GM23248 (cell line): ENCODE results near the gene TMEM143. TPM values are rescaled to one million over a fixed set of nuclear protein-coding genes. Genes with fewer than 3 reads are reported as not detected.

ENCODE experiments used
- DNase-seq: peaks from one replicate; pipeline ENCODE4 v3.0.0-alpha.2; 2015
- H2AFZ ChIP-seq: fragments of 200-600 bp; sonication (generic); 2 replicates; pipeline ENCODE4 v1.6.1; 2016; ENCODE audit warnings: antibody characterized with exemption
- H3F3A ChIP-seq: fragments of 200-600 bp; sonication (generic); 2 replicates; pipeline ENCODE4 v1.6.1; 2016; ENCODE audit warnings: mild to moderate bottlenecking, antibody characterized with exemption, mixed run types; ENCODE audit not compliant: insufficient read depth
- H3K27ac ChIP-seq: fragments of 200-600 bp; sonication (generic); 2 replicates; pipeline ENCODE4 v1.5.1; 2016; ENCODE audit warnings: mild to moderate bottlenecking
- H3K27me3 ChIP-seq: fragments of 200-600 bp; sonication (generic); replicated peaks from 2 replicates; pipeline ENCODE4 v1.6.1; 2016; ENCODE audit warnings: mild to moderate bottlenecking; ENCODE audit not compliant: insufficient read depth
- H3K36me3 ChIP-seq: fragments of 200-600 bp; sonication (generic); 2 replicates; pipeline ENCODE4 v1.6.1; 2016; ENCODE audit warnings: low read depth, mild to moderate bottlenecking
- H3K4me1 ChIP-seq: fragments of 200-600 bp; sonication (generic); 2 replicates; pipeline ENCODE4 v1.6.1; 2016; ENCODE audit warnings: mild to moderate bottlenecking; ENCODE audit not compliant: insufficient read depth
- H3K4me2 ChIP-seq: fragments of 200-600 bp; sonication (generic); one replicate; pipeline ENCODE4 v1.6.1; 2016; ENCODE audit warnings: mild to moderate bottlenecking; ENCODE audit not compliant: unreplicated experiment
- H3K4me3 ChIP-seq: fragments of 200-600 bp; sonication (generic); 2 replicates; pipeline ENCODE4 v1.5.1; 2016; ENCODE audit warnings: mild to moderate bottlenecking
- H3K79me2 ChIP-seq: fragments of 200-600 bp; sonication (generic); 2 replicates; pipeline ENCODE4 v1.6.1; 2016; ENCODE audit warnings: mild to moderate bottlenecking; ENCODE audit not compliant: insufficient read depth
- H3K9ac ChIP-seq: fragments of 200-600 bp; sonication (generic); 2 replicates; pipeline ENCODE4 v1.6.1; 2016; ENCODE audit warnings: mild to moderate bottlenecking
- H3K9me2 ChIP-seq: fragments of 200-600 bp; sonication (generic); 2 replicates; pipeline ENCODE4 v1.6.1; 2016; ENCODE audit warnings: mixed run types, mild to moderate bottlenecking, moderate library complexity; ENCODE audit not compliant: insufficient read depth
- H3K9me3 ChIP-seq: fragments of 200-600 bp; sonication (generic); one replicate; pipeline ENCODE4 v1.6.1; 2017; ENCODE audit warnings: low read depth
- H4K20me1 ChIP-seq: fragments of 200-600 bp; sonication (generic); 2 replicates; pipeline ENCODE4 v1.6.0; 2016; ENCODE audit not compliant: insufficient read depth
- EZH2 ChIP-seq: fragments of 200-600 bp; sonication (generic); IDR thresholded peaks from 2 replicates; pipeline ENCODE4 v1.6.1; 2018; ENCODE audit warnings: antibody characterized with exemption, mild to moderate bottlenecking; ENCODE audit not compliant: insufficient read depth, poor library complexity, severe bottlenecking
- EZH2phosphoT487 ChIP-seq: fragments of 200-600 bp; sonication (generic); IDR thresholded peaks from 2 replicates; pipeline ENCODE4 v1.6.1; 2018; ENCODE audit warnings: antibody characterized with exemption, moderate library complexity, mild to moderate bottlenecking, low read depth; ENCODE audit not compliant: insufficient read depth
- WGBS, 2 experiments: methylation state at CpG; one replicate each; pipeline ENCODE4 v1.1.6; 2015 to 2017; ENCODE audit warnings: low lambda C conversion rate in 2 of 2, low coverage in 1 of 2; ENCODE audit errors: missing lambda C conversion rate in 2 of 2; 5-methylcytosine and 5-hydroxymethylcytosine counted together
- in situ Hi-C: fragments of 300-500 bp; cut with MboI; formaldehyde crosslinking; loops from 2 replicates; pipeline ENCODE4 v1.15.0; 2020
- polyA plus RNA-seq: library from polyadenylated mRNA; unstranded; fragments of >200 nt; fragmentation: Nextera tagmentation; extraction: Ambion mirVana; gene quantifications from 2 replicates; pipeline ENCODE4 v1.2.1, GENCODE V29; 2016
- total RNA-seq: library from RNA; depleted of rRNA; stranded (reverse); fragments of >200 nt; shearing (Covaris generic); gene quantifications from 2 replicates; pipeline ENCODE4 v1.2.3, GENCODE V29; 2014

Gene TMEM143
- total and polyA plus RNA-seq, 2 experiments from 2014 or later, result 7.6 to 8.6 TPM

- H3K27ac ChIP-seq, result no peak overlapping the region
- 95 to 96% methylated on average over 5 of the region's 5 CpGs for WGBS, 2 experiments
- H3K79me2 ChIP-seq, result no peaks in the 10 kb centered on the region
- no peak overlapping the region for H2AFZ ChIP-seq
- H3K4me3 ChIP-seq, result no peak overlapping the region
- H3K27me3 ChIP-seq, result no peaks in the 10 kb centered on the region
- H4K20me1 ChIP-seq, result no peaks in the 10 kb centered on the region
- in situ Hi-C loops, result no loop called here
- H3K4me2 ChIP-seq, result no peak overlapping the region
- no peak overlapping the region for H3K9ac ChIP-seq
- H3F3A ChIP-seq, result peaks cover 19% of the 10 kb centered on the region
- no peak for DNase-seq
- H3K4me1 ChIP-seq, result peaks cover 11% of the 10 kb centered on the region
- H3K9me2 ChIP-seq, result no peaks in the 10 kb centered on the region
- H3K36me3 ChIP-seq, result no peaks in the 10 kb centered on the region
- no peaks in the 10 kb centered on the region for H3K9me3 ChIP-seq
- no peak for TF ChIP-seq EZH2
- no peak for TF ChIP-seq EZH2phosphoT487
These were observed 37.5 kb upstream of the TMEM143 start for GRCh38 chr19:48401287-48401686.

- no peaks in the 10 kb centered on the region for H4K20me1 ChIP-seq
- H3K27me3 ChIP-seq, result no peaks in the 10 kb centered on the region; the same call in 1 of the 2 replicates
- in situ Hi-C loops, result no loop called here
- no peaks in the 10 kb centered on the region for H3K9me2 ChIP-seq
- H2AFZ ChIP-seq, result peak overlapping the region; percentile 86
- no peaks in the 10 kb centered on the region for H3K9me3 ChIP-seq
- H3K9ac ChIP-seq, result peak overlapping the region; percentile 57; the same call in 1 of the 2 replicates
- H3K4me1 ChIP-seq, result peaks cover 11% of the 10 kb centered on the region
- 16 to 21% methylated on average over 14 of the region's 14 CpGs for WGBS, 2 experiments
- H3F3A ChIP-seq, result peaks cover 19% of the 10 kb centered on the region
- H3K79me2 ChIP-seq, result no peaks in the 10 kb centered on the region
- H3K36me3 ChIP-seq, result no peaks in the 10 kb centered on the region
- TF ChIP-seq EZH2, result no peak
- TF ChIP-seq EZH2phosphoT487, result no peak
- H3K4me3 ChIP-seq, result peak overlapping the region; percentile 67
- peak; percentile 95 for DNase-seq
- peak overlapping the region; percentile 64 for H3K27ac ChIP-seq
- H3K4me2 ChIP-seq, result peak overlapping the region; percentile 82
These were observed 36.4 kb upstream of the TMEM143 start for GRCh38 chr19:48400018-48400742.

- Histone ChIP-seq H4K20me1 (no peaks in the 10 kb centered on the region), H3K4me1 (peaks cover 11% of the 10 kb centered on the region), H3K27me3 (peaks cover 3% of the 10 kb centered on the region; the same call in 1 of the 2 replicates), H3K27ac (peak overlapping the region; percentile 91), H3K9me3 (no peaks in the 10 kb centered on the region), H3K4me3 (peak overlapping the region; percentile 92), H3K4me2 (peak overlapping the region; percentile 98), H2AFZ (peak overlapping the region; percentile 90), H3F3A (peaks cover 19% of the 10 kb centered on the region), H3K9me2 (no peaks in the 10 kb centered on the region), H3K9ac (peak overlapping the region; percentile 99), H3K79me2 (no peaks in the 10 kb centered on the region), H3K36me3 (no peaks in the 10 kb centered on the region)
- DNase-seq, result peak; percentile 93
- 8 to 12% methylated on average over 45 to 92 of the region's 104 CpGs for WGBS, 2 experiments
- TF ChIP-seq EZH2, result no peak
- TF ChIP-seq EZH2phosphoT487, result no peak
- in situ Hi-C loops, result no loop called here
These were observed 34.9 kb upstream of the TMEM143 start for GRCh38 chr19:48398375-48399235.

- Histone ChIP-seq H3K4me2 (peak overlapping the region; percentile 98), H3F3A (peaks cover 19% of the 10 kb centered on the region), H3K9ac (peak overlapping the region; percentile 99), H3K27ac (peak overlapping the region; percentile 91), H3K79me2 (no peaks in the 10 kb centered on the region), H3K36me3 (no peaks in the 10 kb centered on the region), H3K4me1 (peaks cover 11% of the 10 kb centered on the region), H3K4me3 (peak overlapping the region; percentile 92), H3K9me3 (no peaks in the 10 kb centered on the region), H3K9me2 (no peaks in the 10 kb centered on the region), H2AFZ (peak overlapping the region; percentile 90), H4K20me1 (no peaks in the 10 kb centered on the region), H3K27me3 (peaks cover 3% of the 10 kb centered on the region; the same call in 1 of the 2 replicates)
- WGBS, 2 experiments, result 3 to 4% methylated on average over 16 to 17 of the region's 17 CpGs
- DNase-seq, result no peak
- in situ Hi-C loops, result no loop called here
- no peak for TF ChIP-seq EZH2
- no peak for TF ChIP-seq EZH2phosphoT487
These were observed 34.3 kb upstream of the TMEM143 start for GRCh38 chr19:48398102-48398374.
